Osteoblast (primary cell): ENCODE results near the gene NOL12. TPM values are rescaled to one million over a fixed set of nuclear protein-coding genes. Genes with fewer than 3 reads are reported as not detected.
"Not testable (repeated sequence)": the region's sequence is repeated elsewhere in the genome, so short reads cannot be mapped to it uniquely, and the experiment has no call there.

Experiments used
- DNase-seq: peaks from one replicate; pipeline ENCODE4 v3.0.0; 2011; ENCODE audit warnings: low spot score, mixed read lengths; ENCODE audit not compliant: insufficient read length; ENCODE audit errors: missing footprints
- H2AFZ ChIP-seq: 2 replicates; pipeline ENCODE4 v1.6.0; 2011; ENCODE audit warnings: mild to moderate bottlenecking, low read length
- H3K27ac ChIP-seq: 2 replicates; pipeline ENCODE4 v1.5.1; 2011; ENCODE audit warnings: mild to moderate bottlenecking, low read depth, low read length, moderate library complexity
- H3K27me3 ChIP-seq: 2 replicates; pipeline ENCODE4 v1.6.0; 2012; ENCODE audit warnings: mild to moderate bottlenecking, control low read depth, inconsistent platforms, low read length, moderate library complexity; ENCODE audit not compliant: insufficient read depth
- H3K36me3 ChIP-seq: 2 replicates; pipeline ENCODE4 v1.5.1; 2011; ENCODE audit warnings: mild to moderate bottlenecking, low read length, control low read depth, moderate library complexity; ENCODE audit not compliant: insufficient read depth
- H3K4me1 ChIP-seq: 2 replicates; pipeline ENCODE4 v1.5.1; 2011; ENCODE audit warnings: mild to moderate bottlenecking, low read length, control low read depth, moderate library complexity; ENCODE audit not compliant: insufficient read depth
- H3K4me2 ChIP-seq: 2 replicates; pipeline ENCODE4 v1.6.0; 2011; ENCODE audit warnings: mild to moderate bottlenecking, low read length; ENCODE audit not compliant: insufficient read depth
- H3K4me3 ChIP-seq: fragments of 200-600 bp; sonication (generic); 3 replicates; pipeline ENCODE4 v1.5.1; 2012; ENCODE audit warnings: mild to moderate bottlenecking, low read length, inconsistent platforms; ENCODE audit not compliant: insufficient read depth
- H3K79me2 ChIP-seq: 2 replicates; pipeline ENCODE4 v1.6.0; 2012; ENCODE audit warnings: mild to moderate bottlenecking, low read length, control low read depth, inconsistent platforms; ENCODE audit not compliant: insufficient read depth
- H3K9me3 ChIP-seq: 2 replicates; pipeline ENCODE4 v1.5.1; 2011; ENCODE audit warnings: low read depth, low read length, control low read depth
- H4K20me1 ChIP-seq: 2 replicates; pipeline ENCODE4 v1.6.0; 2012; ENCODE audit warnings: mild to moderate bottlenecking, low read length, control low read depth; ENCODE audit not compliant: insufficient read depth
- CTCF ChIP-seq: IDR thresholded peaks from 2 replicates; pipeline ENCODE4 v1.5.1; 2011; ENCODE audit warnings: mild to moderate bottlenecking, low read depth, low read length, moderate library complexity; ENCODE audit errors: extremely low read depth
- total RNA-seq: library from RNA; depleted of rRNA; stranded (reverse); fragments of >200 nt; gene quantifications from 2 replicates; pipeline ENCODE4 v1.2.3, GENCODE V29; 2012

The NOL12 gene
- total RNA-seq, 1 donor, result 9.0 TPM

DNA sequence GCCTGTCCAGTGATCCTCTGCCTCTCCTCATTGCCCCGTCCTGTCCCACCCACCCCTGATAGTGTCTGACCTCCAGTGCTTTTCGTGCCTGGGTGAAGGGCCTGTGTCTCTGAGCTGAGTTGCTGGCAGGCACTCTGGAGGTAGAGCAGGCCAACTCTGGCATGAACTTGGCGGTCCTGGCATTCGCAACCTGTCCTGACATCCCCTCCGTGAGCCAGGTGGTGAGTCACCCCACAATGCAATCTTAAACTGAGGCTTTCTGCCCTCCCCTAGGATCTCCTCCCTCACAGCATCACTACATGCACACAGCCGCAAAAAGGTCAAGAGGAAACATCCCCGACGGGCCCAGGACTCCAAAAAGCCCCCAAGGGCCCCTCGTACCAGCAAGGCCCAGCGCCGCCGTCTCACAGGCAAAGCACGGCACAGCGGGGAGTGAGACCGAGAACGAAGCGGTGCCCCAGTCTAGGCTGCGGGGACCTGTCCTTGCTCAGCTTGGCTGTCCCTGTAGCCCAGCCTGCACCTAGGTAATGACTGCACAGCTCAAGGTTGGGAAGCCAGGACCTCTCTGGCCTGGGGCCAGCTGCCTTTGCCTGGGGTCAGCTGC, 4.9 kb downstream of the NOL12 start:
- H3K4me2 ChIP-seq, result no peak overlapping the region
- peaks cover 9% of the 10 kb centered on the region for H3K4me1 ChIP-seq
- H3K36me3 ChIP-seq, result peaks cover 34% of the 10 kb centered on the region
- no peak overlapping the region for H2AFZ ChIP-seq
- H3K79me2 ChIP-seq, result peaks cover 26% of the 10 kb centered on the region
- H3K27ac ChIP-seq, result no peak overlapping the region
- TF ChIP-seq CTCF, result no peak
- no peak overlapping the region for H3K4me3 ChIP-seq
- no peak for DNase-seq
- H4K20me1 ChIP-seq, result peaks cover 6% of the 10 kb centered on the region
- H3K9me3 ChIP-seq, result no peaks in the 10 kb centered on the region
- no peaks in the 10 kb centered on the region for H3K27me3 ChIP-seq

DNA sequence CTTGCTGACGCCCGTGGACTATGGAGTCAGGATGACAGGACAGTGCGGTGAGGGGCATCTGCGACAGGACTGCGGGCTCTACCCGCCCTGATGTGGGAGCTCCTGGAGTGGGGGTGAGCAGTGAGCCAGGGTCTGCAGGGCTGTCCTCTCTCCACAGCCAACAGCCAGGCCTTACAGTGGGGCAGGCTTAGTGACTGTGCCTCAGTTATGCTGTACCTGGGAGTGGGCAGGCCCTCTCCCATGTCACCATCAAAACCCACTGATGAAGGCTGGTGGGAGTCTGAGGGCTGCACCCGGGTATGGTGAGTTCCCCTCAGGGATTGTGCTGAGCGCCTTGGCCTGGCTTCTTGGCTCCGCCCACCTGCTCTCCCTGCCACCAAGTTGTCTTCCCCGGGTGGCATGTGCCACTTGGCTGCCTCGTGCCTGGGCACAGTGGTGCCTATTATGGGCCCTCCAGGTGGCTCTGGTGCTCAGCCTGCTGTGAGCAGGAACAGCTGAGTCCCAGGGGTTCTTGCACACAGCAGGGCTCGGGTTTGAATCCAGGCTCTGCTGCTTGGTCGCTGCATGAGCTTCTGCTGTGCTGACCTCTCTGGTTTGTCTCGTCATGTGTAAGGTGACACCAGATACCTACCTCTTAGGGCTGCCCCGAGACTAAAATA, 6.6 kb downstream of the NOL12 start:
- no peak for DNase-seq
- Histone ChIP-seq H3K36me3 (peaks cover 34% of the 10 kb centered on the region), H3K4me1 (peaks cover 11% of the 10 kb centered on the region), H3K27me3 (no peaks in the 10 kb centered on the region), H4K20me1 (peaks cover 3% of the 10 kb centered on the region), H3K4me3 (no peak overlapping the region), H3K9me3 (no peaks in the 10 kb centered on the region), H3K4me2 (no peak overlapping the region), H2AFZ (no peak overlapping the region), H3K79me2 (peaks cover 10% of the 10 kb centered on the region), H3K27ac (no peak overlapping the region)
- no peak for TF ChIP-seq CTCF

- H3K9me3 ChIP-seq, H2AFZ ChIP-seq, H3K27ac ChIP-seq, H3K27me3 ChIP-seq, H3K4me2 ChIP-seq, H3K4me3 ChIP-seq, H4K20me1 ChIP-seq, H3K79me2 ChIP-seq, DNase-seq: not testable (repeated sequence)
- H3K4me1 ChIP-seq, result peaks cover 11% of the 10 kb centered on the region
- H3K36me3 ChIP-seq, result peaks cover 23% of the 10 kb centered on the region
Measured at GRCh38 chr22:37694131-37694530, 8.0 kb downstream of the NOL12 start.

- not testable (repeated sequence) for H4K20me1 ChIP-seq, H3K27ac ChIP-seq, H3K9me3 ChIP-seq, DNase-seq, H3K27me3 ChIP-seq, H3K79me2 ChIP-seq
- H3K4me3 ChIP-seq, result peak overlapping the region; percentile 61
- peaks cover 17% of the 10 kb centered on the region for H3K36me3 ChIP-seq
- peak overlapping the region; percentile 80 for H3K4me2 ChIP-seq
- H2AFZ ChIP-seq, result peak overlapping the region; percentile 49
- peaks cover 11% of the 10 kb centered on the region for H3K4me1 ChIP-seq
Measured at GRCh38 chr22:37696260-37696656, 10.1 kb downstream of the NOL12 start.
